Anterior cingulate cortex (tissue), 58 donors: ENCODE data around the gene STAC.
"Not testable (repeated sequence)": the region's sequence is repeated elsewhere in the genome, so short reads cannot be mapped to it uniquely, and the experiment has no call there.

ENCODE experiments used
- DNase-seq, 58 donors: peaks; one replicate each; lab custom pipeline; 2025; lab: John Stamatoyannopoulos, UW

The STAC gene

DNA sequence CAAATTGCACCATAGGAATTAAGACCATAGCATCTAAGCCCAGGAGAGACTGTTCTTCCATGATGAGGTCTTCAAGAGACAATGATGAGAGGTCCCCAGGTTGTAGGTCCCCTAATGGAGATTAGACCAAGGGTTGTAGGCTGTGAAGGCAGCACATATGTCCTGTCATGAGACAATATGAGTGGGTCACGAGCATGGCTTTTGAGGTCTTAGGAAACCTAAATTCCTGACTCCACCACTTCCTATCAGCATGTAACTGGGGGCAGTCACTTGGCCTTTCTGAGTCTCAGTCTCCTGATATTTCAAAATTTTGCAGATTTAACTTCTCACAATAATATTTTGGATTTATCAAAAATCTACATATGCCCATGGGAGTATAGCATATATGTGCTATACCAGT lies 31.3 kb downstream of the STAC start:
- no peak for DNase-seq

- DNase-seq = no peak
These were observed 36.3 kb downstream of the STAC start for GRCh38 chr3:36416599-36416998.

DNA sequence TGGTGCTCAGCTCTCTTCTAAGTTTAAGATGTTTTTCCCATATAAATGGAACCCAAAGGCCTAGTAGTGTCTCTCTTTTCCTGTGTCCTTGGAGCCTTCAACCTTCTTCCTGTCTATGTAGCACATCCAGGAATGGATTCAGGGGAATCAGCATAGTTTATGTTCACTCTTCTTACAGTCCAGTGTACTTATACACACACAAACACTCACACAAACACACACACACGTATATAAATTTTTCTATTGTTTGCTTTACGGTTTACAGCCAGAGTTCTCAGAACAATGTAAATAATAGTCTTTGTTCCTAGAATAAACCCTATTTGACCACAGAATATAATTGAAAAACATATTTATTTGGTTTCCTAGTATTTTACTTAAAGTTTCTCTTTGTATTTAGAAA lies 36.9 kb downstream of the STAC start:
- no peak for DNase-seq

DNA sequence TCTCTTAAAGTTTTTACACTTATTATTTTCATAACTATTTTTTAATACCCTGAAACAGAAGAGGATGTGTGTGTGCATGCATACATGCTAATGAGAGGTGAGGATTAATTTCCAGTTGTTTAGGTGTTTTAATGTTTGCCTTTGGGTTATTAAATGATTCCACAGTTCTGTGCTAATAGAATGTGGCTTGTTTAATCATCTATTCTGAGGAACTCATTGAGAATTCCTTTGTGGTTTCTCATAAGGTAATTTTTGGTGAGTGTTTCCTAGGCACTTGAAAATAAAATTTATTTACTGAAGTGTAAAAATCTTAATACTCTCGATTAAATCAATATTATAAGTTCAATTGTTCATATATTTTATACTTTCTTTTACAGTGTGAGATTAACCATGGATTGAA lies 38.0 kb downstream of the STAC start:
- DNase-seq = no peak

DNA sequence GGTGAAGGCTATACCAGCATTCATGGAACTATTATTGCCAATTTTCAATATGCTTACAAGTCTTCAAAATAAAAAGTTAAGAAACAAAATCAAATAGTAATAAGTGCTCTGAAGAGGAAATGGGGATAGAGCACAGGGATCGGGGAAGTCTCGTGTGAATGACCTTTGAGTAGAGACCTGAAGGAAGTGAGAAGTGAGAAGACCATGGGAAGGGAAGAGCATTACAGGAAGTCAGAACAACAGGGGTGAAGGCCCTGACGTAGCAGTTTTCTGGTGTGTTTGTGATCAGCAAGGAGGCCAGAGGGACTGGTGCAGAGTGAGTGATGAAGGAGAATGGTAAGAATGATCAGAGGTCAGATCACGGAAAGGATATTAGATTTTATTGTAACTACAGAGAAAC lies 48.1 kb downstream of the STAC start:
- DNase-seq = no peak

DNA sequence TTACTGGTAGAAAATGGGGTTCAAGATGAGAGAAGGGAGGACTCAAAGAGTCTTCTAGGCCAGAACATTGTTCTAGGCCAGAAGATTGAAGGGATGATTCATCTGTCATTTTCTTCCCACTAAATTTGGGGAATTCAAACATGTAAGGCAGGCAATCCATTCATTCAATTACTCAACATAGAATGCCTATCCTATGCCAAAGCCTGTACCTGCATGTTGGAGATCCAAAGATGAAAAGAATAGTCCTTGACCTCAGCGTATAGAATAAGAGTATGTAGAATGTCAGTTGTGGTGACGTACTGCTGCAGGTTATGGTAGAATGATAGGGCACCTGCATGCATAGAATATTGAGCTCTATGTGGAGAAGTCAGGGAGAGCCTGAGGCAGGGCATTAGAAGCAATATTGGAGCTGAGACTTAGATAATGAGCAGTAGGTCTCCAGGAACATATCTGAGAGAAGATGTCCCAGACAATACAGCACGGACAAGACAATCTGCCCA lies 49.7 kb downstream of the STAC start:
- no peak for DNase-seq

GRCh38 chr3:36433511-36433910 lies 53.2 kb downstream of the STAC start:
- DNase-seq = no peak

GRCh38 chr3:36434687-36435426 lies 54.6 kb downstream of the STAC start:
- no peak for DNase-seq

DNA sequence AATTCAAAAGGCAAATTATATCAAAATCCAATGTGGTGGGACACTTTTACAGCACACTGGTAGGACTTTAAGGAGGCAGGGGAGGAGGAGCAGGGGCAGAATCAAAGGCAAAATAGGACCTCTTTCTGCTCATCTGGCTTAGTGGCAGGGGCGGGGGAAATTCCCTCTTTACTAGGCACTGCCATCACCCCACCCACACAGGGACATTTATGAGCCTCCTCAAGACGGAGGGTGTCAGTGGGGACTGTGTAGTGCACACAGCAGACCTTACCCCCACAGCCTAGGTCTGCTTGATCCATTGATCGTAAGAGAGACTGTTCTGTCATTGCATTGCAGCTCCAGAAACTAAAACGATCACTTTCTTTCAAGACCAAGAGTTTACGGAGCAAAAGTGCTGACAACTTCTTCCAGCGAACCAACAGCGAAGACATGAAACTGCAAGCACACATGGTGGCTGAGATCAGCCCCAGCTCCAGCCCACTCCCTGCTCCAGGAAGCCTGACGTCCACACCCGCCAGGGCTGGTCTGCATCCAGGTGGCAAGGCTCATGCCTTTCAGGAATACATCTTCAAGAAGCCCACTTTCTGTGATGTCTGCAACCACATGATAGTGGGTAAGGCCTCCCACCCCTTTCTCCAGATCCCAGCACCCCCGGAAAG lies 62.9 kb downstream of the STAC start:
- DNase-seq = no peak

GRCh38 chr3:36444909-36445308 lies 64.6 kb downstream of the STAC start:
- DNase-seq = no peak

- DNase-seq = no peak
These were observed 66.0 kb downstream of the STAC start for GRCh38 chr3:36446276-36446675.

DNA sequence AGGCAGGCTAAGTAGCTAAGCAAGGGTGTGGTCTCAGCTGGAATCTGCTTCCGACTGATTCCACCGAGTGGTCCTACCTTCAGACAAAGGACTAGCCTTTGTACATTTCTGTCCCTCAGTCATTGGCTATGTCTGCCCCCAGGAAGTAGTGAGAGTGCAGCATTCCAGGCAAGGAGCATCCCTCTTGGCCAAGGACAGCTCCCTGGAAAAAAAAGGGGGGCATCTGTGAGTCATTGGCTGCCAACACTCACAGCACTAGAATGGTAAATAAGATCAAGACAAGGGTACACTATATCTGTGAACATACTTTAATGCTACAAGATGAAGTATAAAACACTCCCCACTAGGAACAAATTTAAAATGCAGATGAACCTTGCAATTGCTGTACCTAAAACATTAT lies 66.8 kb downstream of the STAC start:
- no peak for DNase-seq

- no peak for DNase-seq
These were observed 71.5 kb downstream of the STAC start for GRCh38 chr3:36451816-36452215.

- DNase-seq = not testable (repeated sequence)
These were observed 72.9 kb downstream of the STAC start for GRCh38 chr3:36453213-36453612.

DNA sequence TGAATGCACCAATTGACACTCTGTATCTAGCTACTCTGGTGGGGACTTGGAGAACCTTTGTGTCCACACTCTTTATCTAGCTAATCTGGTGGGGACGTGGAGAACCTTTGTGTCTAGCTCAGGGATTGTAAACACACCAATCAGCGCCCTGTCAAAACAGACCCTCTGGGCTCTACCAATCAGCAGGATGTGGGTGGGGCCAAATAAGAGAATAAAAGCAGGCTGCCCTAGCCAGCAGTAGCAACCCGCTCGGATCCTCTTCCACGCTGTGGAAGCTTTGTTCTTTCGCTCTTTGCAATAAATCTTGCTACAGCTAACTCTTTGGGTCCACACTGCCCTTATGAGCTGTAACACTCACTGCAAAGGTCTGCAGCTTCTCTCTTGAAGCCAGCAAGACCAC lies 73.6 kb downstream of the STAC start:
- not testable (repeated sequence) for DNase-seq

DNA sequence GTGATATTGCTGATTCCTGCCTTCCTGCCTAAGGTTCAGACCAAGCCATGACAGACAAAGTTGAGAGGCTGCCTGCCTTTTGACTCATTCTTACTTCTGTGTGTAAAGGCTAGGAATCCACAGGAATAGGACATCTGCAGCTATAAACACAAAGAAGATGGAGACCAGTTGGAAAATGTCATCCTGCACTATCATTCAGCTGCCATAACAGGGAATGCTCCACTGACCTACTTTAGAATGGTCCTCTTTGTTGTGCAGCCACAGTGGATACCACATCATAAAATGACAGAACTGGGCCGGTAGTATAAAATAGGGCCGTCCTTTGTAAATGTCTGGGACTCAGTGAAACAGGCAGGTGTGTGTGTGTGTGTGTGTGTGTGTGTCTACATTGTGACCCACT lies 75.1 kb downstream of the STAC start:
- DNase-seq = no peak

DNA sequence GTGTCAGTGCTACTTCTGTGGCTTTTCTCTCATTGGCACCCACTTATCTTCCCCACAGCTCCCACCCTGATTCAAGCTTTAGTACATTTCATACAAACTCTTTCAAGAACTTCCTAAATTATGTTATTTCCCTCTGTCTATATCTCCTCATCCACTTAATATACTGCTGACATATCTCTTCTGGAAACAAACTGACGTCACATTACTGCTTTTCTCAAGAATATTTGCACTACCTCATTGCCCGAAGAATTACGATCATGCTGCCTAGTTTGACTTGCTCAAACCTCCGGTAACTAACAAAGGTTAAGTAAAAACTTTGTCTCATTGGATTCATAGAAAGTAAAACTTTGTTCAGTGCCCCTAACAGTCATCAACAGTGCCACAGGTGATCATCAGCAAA lies 76.5 kb downstream of the STAC start:
- DNase-seq = no peak

- no peak for DNase-seq
These were observed 77.4 kb downstream of the STAC start for GRCh38 chr3:36457667-36458066.

DNA sequence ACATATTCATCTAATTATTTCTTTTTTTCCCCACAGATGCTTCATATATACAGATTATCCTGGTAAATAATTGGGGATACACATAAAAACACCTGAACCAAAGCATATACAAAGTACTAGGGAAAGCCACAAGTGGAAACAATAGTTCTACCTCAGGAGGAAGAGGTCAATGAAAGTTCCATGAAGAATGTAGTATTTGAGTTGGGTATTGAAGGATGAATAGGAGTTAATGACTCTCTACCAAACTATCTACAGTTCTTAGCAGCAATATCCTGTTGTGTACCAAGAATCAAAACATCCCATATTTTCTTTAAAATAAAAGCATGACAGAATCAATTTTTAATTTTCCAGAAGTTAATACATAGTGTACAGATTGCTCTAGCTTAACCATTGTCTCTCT lies 78.9 kb downstream of the STAC start:
- DNase-seq = no peak

DNA sequence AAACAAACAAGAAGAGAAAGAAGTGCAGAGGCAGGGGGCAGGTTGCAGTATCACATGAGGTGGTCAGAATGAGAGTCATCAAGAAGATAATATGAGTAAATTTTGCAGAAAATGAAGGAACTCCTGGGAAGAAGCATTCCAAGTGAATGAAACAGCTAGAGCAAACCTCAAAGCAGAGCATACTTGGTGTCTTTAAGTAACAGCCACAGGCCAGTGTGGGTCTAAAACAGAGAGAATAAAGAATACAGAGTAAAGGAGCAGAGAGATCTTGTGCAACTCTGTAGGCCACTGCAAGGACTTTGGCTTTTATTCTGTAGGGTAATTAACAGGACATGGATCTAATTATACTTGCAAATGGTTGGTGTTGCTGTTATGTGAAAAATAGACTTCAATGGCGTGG lies 81.3 kb downstream of the STAC start:
- DNase-seq = no peak

DNA sequence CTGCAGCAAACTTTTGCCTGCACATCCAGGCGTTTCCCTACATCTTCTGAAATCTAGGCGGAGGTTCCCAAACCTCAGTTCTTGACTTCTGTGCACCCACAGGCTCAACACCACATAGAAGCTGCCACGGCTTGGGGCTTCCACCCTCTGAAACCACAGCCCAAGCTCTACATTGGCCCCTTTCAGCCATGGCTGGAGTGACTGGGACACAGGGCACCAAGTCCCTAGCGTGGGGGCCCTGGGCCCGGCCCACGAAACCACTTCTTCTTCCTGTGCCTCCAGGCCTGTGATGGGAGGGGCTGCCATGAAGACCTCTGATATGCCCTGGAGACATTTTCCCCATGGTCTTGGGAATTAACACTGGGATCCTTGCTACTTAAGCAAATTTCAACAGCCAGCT lies 91.7 kb downstream of the STAC start:
- not testable (repeated sequence) for DNase-seq

- DNase-seq = no peak
These were observed 95.3 kb downstream of the STAC start for GRCh38 chr3:36475558-36475957.
